Measurements from ENCODE around the gene ZBTB46. TPM values are rescaled to one million over a fixed set of nuclear protein-coding genes. Genes with fewer than 3 reads are reported as not detected.

ZBTB46 gene
- total RNA-seq, 1 experiment from 2014 or later: 1.1 TPM

DNA sequence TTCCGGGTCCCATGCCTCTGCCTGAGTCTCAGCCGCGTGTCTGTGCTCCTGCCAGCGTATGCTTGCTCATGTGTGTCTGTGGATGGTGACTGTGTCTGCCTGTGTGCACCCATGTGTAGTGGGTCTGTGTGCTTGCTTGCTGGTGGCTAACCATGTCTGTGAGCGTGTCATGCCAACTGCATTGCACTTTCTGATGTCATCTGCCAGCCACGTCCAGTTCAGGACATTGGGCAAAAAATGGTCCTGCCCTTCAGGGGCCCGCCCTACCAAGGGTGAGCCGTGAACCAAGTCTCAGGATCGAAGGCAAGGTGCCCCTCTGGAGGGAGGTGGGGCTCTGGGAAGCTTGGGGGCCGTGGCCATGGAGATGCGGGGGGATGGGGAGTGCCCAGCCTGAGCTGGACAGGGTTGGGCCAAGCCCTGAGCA, 9.4 kb upstream of the ZBTB46 start:
- no peaks in the 10 kb centered on the region for H3K27me3 ChIP-seq (replicated peaks; ENCODE audit: insufficient read depth, low read depth, low read length, poor library complexity)
- ChIA-PET POLR2A (ENCODE audit: low non-redundant PET) (no interaction called here), CTCF (no interaction called here)
- intact Hi-C loops (cut with micrococcal nuclease; ENCODE audit: unreplicated experiment): no loop called here
- no peak overlapping the region for H3K4me3 ChIP-seq (ENCODE audit: low read depth, low read length, poor library complexity, severe bottlenecking)
- H3K9me3 ChIP-seq (ENCODE audit: low read depth, low read length, poor library complexity, severe bottlenecking): no peaks in the 10 kb centered on the region
- no peaks in the 10 kb centered on the region for H3K36me3 ChIP-seq (ENCODE audit: insufficient read depth, low read length, poor library complexity, severe bottlenecking)
- BruUV-seq (replicated peaks): no TSS peak
- TF ChIP-seq, protein P1, sequence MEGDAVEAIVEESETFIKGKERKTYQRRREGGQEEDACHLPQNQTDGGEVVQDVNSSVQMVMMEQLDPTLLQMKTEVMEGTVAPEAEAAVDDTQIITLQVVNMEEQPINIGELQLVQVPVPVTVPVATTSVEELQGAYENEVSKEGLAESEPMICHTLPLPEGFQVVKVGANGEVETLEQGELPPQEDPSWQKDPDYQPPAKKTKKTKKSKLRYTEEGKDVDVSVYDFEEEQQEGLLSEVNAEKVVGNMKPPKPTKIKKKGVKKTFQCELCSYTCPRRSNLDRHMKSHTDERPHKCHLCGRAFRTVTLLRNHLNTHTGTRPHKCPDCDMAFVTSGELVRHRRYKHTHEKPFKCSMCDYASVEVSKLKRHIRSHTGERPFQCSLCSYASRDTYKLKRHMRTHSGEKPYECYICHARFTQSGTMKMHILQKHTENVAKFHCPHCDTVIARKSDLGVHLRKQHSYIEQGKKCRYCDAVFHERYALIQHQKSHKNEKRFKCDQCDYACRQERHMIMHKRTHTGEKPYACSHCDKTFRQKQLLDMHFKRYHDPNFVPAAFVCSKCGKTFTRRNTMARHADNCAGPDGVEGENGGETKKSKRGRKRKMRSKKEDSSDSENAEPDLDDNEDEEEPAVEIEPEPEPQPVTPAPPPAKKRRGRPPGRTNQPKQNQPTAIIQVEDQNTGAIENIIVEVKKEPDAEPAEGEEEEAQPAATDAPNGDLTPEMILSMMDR (conservative IDR thresholded peaks at IDR 0.05; ENCODE audit: low read depth, low read length): no peak
- TF ChIP-seq EZH2 (IDR thresholded peaks at IDR 0.05; ENCODE audit: borderline replicate concordance, low read depth, low read length, poor library complexity, severe bottlenecking): no peak
- H3K27ac ChIP-seq (ENCODE audit: low read depth, low read length, poor library complexity, severe bottlenecking): no peak overlapping the region
- no peaks in the 10 kb centered on the region for H3K4me1 ChIP-seq (ENCODE audit: insufficient read depth, low read length, poor library complexity, severe bottlenecking)
- DNase-seq (ENCODE audit: low spot score): no peak

DNA sequence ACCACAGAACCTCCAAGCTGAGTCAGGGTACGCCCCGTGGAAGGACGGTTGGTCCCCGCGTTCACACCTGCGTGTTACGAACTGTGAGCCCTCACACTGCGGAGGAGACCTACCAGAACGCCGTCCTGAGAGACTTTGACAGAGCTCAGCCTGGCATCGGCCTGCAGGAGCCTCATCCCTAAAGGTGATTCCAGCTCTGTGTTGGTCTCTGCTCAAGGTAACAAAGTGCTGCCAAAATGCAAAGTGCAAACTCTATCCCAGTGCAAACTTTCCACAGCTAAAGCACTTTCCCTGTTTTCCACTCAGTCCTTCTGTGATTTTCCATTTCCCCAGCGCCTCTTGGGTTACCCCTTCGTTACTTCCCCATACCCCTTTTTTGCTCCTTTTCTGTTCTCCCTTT, 8.6 kb upstream of the ZBTB46 start:
- Histone ChIP-seq H3K27ac (ENCODE audit: low read depth, low read length, poor library complexity, severe bottlenecking) (no peak overlapping the region), H3K9me3 (ENCODE audit: low read depth, low read length, poor library complexity, severe bottlenecking) (no peaks in the 10 kb centered on the region), H3K4me3 (ENCODE audit: low read depth, low read length, poor library complexity, severe bottlenecking) (no peak overlapping the region), H3K36me3 (ENCODE audit: insufficient read depth, low read length, poor library complexity, severe bottlenecking) (no peaks in the 10 kb centered on the region), H3K27me3 (replicated peaks; ENCODE audit: insufficient read depth, low read depth, low read length, poor library complexity) (no peaks in the 10 kb centered on the region), H3K4me1 (ENCODE audit: insufficient read depth, low read length, poor library complexity, severe bottlenecking) (no peaks in the 10 kb centered on the region)
- ChIA-PET CTCF (no interaction called here), POLR2A (ENCODE audit: low non-redundant PET) (no interaction called here)
- BruUV-seq (replicated peaks): no TSS peak
- no peak for DNase-seq (ENCODE audit: low spot score)
- intact Hi-C loops (cut with micrococcal nuclease; ENCODE audit: unreplicated experiment): no loop called here
- no peak for TF ChIP-seq EZH2 (IDR thresholded peaks at IDR 0.05; ENCODE audit: borderline replicate concordance, low read depth, low read length, poor library complexity, severe bottlenecking)
- TF ChIP-seq, protein P1 (conservative IDR thresholded peaks at IDR 0.05; ENCODE audit: low read depth, low read length): no peak

DNA sequence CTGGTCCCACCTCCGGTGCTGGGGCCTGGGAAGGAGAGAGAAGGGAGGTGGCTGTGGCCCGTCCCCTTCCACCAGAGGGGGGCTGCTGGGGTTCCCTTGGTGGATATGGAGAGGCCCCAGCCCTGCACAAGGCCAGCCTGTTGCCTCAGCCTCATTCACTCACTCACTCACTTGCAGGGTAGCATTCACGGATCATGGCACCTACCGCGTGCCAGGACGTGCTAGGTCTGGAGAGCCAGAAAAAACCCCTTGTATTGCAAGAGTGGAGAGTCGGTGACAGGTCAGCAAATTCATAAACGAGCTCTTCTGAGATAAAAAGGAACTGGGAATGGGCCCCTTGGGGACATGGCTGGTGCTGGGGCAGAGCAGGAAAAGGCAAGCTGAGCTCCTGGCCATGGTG, 6.4 kb upstream of the ZBTB46 start:
- peaks cover under 1% of the 10 kb centered on the region for H3K27me3 ChIP-seq (replicated peaks; ENCODE audit: insufficient read depth, low read depth, low read length, poor library complexity)
- no peak overlapping the region for H3K4me3 ChIP-seq (ENCODE audit: low read depth, low read length, poor library complexity, severe bottlenecking)
- H3K9me3 ChIP-seq (ENCODE audit: low read depth, low read length, poor library complexity, severe bottlenecking): no peaks in the 10 kb centered on the region
- intact Hi-C loops (cut with micrococcal nuclease; ENCODE audit: unreplicated experiment): no loop called here
- DNase-seq (ENCODE audit: low spot score): no peak
- no peaks in the 10 kb centered on the region for H3K4me1 ChIP-seq (ENCODE audit: insufficient read depth, low read length, poor library complexity, severe bottlenecking)
- no peak overlapping the region for H3K27ac ChIP-seq (ENCODE audit: low read depth, low read length, poor library complexity, severe bottlenecking)
- ChIA-PET POLR2A (ENCODE audit: low non-redundant PET) (no interaction called here), CTCF (no interaction called here)
- no TSS peak for BruUV-seq (replicated peaks)
- no peaks in the 10 kb centered on the region for H3K36me3 ChIP-seq (ENCODE audit: insufficient read depth, low read length, poor library complexity, severe bottlenecking)
- TF ChIP-seq, protein P1 (conservative IDR thresholded peaks at IDR 0.05; ENCODE audit: low read depth, low read length): no peak
- no peak for TF ChIP-seq EZH2 (IDR thresholded peaks at IDR 0.05; ENCODE audit: borderline replicate concordance, low read depth, low read length, poor library complexity, severe bottlenecking)

All from A673 (cell line).